HG03280 (cell line): ENCODE data around the gene NELL1.

Source experiments
- ATAC-seq: cut with Tn5 transposase; IDR thresholded peaks from one replicate; pipeline ENCODE4 v1.9.1; 2021; ENCODE audit warnings: mild to moderate bottlenecking, moderate library complexity; ENCODE audit not compliant: unreplicated experiment

The NELL1 gene

DNA sequence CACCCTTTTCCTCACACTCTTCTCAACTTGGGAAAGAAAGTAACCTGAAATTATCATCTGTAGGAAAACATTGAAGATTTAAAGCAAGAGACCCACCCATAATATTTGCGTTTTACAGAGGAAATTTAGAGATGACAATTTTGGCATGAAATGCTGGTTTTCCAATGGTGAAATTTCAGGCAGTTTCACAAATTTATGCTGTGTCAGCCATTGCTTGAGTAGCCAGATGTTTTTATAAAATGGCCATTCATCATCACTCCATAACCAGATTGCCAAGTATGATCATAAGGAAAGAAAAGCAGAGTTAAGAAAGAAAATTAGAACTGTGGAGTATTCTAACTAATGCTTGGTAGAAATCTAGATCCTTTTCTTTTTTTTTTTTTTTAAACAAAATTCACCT lies 732.9 kb downstream of the NELL1 start:
- ATAC-seq = no peak

GRCh38 chr11:21403069-21403468 lies 733.7 kb downstream of the NELL1 start:
- no peak for ATAC-seq

GRCh38 chr11:21405422-21405821 lies 736.0 kb downstream of the NELL1 start:
- no peak for ATAC-seq

DNA sequence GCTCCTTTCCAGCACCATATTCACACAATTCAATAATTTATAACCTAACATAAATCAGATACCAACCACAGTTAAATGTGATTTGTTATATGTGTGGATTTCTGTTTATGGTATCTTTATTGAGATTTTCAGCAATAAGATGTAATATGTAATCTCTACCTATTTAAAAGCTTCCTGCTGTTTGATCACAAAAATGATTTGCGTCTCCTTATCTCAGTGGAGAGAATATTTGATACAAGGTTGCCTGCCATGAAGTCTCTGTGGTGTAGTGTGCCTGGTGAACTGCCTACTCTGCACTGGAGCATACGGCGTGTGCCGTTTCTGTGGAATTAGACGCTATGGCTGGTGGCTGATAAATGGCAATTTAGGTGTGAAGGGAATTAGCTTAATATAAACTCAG lies 741.1 kb downstream of the NELL1 start:
- no peak for ATAC-seq

DNA sequence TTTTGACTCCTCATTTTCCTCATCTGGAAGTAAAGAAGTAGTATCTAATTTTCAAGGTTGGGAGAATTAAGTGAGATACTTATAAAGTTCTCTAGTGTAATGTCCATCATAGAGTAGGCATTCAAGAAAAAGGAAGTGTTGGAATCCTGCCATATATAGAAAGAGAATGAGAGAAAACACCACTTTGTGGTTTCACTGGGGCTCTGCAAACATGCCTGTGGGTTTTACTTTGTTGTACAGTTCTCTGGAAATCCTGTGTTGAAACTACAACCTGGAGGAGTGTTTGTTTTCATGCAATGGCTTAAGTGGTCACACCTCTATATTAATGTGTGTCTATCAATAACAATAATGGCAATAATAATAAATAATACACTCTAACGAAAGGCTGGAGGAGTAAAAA lies 741.7 kb downstream of the NELL1 start:
- no peak for ATAC-seq

GRCh38 chr11:21411597-21411996 lies 742.2 kb downstream of the NELL1 start:
- no peak for ATAC-seq

- no peak for ATAC-seq
These were observed 743.4 kb downstream of the NELL1 start for GRCh38 chr11:21412652-21413383.

DNA sequence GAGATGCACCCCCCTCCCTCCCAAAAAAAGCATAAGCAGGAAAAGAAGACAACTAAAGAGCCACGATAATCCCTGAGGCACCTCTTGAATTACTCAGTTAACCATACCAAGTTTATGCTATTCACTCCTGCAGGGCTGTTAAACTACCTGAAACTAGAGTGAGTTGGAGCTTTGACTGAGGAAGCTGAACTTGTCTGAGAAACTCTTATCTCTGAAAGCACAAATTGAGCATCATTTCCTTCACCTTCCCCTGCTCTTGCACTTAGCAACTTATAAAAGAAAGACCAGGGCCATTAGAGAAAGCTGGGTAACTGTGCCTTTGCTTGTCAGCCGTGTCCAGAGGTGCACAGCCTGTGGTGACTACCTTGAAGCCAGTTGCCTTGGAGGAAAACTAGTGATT lies 745.6 kb downstream of the NELL1 start:
- no peak for ATAC-seq

DNA sequence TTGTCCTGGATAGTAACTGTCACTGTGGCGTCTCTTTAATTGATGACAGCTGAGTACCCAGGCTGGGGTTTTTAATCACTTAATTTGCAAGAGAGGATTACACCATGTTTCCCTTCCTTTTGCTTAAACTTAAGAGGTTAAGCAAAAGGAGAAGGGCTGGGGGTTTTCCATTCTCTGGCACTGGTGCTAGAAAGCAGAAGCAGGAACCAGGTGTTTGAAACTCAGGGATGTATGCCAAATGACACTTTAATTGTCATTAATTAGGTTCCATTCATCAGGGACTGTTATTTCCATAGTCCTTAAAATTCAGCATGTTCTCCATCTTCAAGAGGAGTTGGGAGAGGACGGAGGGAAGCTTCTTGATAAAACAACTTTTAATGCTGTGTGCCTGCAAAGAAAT lies 746.2 kb downstream of the NELL1 start:
- no peak for ATAC-seq

GRCh38 chr11:21421711-21422329 lies 752.4 kb downstream of the NELL1 start:
- no peak for ATAC-seq

DNA sequence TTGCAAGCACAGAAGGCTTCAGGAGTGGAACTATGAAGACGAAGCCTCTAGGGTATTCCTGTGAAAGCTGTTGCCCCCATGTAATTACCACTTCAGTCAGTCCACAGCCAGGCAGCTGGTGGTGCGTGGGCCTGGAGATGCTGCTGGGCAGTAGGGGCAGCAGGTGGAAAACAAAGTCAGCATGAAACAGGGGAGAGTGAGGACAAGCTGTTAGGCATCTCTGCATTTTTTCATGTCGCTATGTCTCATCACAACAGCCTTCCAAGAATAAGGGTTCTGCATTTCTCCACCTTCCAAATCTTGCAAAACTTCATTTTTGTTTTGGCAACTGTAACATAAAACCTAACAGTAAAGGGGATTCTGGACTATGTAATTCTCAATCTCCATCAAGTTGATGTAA lies 757.5 kb downstream of the NELL1 start:
- no peak for ATAC-seq

GRCh38 chr11:21427726-21428125 lies 758.3 kb downstream of the NELL1 start:
- ATAC-seq = no peak

GRCh38 chr11:21428796-21429195 lies 759.4 kb downstream of the NELL1 start:
- no peak for ATAC-seq

DNA sequence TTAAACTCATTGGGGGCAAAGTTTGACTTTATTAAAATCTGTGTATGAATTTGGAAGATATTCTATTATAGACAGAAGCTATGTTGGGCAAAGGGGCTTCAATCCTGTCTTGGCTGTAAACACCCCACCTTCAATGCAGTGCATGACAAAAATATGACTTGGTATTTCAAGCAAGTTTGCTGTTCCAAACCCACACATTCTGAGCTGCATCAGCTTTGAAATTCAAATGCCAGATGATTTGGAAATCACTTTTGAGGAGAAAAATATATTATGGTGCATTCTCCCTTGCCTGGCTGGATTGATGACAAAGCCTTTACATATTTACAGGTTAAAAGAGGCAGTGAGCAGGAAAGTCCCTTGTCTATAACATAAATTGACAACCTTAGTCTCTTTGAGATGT lies 760.0 kb downstream of the NELL1 start:
- ATAC-seq = no peak

DNA sequence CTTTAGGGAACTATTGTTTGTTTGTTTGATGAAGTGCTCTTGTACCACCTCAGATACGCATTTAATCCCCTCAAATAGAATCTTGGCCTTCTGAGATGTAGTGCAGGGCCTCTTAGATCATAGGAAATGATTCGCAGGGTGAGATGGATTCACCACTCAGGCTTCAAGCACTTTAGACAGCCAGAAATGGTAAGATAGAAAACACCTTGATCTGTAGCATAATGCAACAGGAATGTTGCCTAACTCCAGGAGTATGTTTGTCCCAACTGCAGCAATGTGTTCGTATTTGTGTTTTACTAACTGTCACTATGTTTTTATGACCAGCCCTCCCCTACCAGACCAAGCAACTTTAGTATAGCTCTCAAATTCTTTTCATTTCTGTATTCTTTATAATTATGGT lies 761.2 kb downstream of the NELL1 start:
- ATAC-seq = no peak

GRCh38 chr11:21446939-21447590 lies 777.7 kb downstream of the NELL1 start:
- no peak for ATAC-seq

- ATAC-seq = no peak
These were observed 778.5 kb downstream of the NELL1 start for GRCh38 chr11:21447871-21448270.

DNA sequence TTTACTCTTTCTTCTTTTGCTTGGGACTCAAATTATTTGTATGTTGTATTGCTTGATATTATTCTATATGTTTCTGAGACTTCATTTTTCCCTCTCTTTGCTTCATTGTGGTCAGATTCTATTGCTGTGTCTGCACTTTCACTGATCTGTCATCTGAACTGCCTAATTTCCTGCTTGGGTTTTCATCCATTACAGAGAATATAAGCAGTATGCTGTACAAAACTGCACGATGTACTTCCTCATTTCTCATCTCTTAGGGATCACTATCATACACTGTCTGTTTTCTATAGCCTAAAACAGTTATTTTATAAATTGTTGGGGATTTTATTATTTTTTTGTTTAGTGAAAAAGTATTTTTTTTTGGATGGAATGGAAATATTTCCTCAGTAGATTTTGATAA lies 786.8 kb downstream of the NELL1 start:
- no peak for ATAC-seq

GRCh38 chr11:21460082-21460481 lies 790.7 kb downstream of the NELL1 start:
- no peak for ATAC-seq

DNA sequence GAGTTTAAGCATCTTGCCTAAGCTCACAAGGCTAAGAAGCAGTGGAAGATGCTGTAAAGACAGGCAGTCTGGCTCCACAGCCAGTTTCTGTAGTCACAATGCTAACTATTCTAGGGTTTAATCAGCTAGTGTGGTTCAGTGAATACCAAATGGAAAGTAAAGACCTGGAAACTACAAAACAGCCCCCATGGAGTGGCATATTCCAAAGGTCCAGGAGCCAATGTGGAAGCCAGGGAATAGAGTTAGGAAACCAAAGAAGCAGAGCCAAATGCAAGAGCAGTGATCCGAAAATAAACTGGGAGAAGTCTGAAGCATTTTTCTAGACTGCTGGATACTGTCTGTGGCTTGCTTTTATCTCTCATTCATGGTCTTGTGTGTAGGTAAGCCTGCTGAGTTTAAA lies 792.3 kb downstream of the NELL1 start:
- no peak for ATAC-seq

- ATAC-seq = no peak
These were observed 795.3 kb downstream of the NELL1 start for GRCh38 chr11:21464601-21465193.

DNA sequence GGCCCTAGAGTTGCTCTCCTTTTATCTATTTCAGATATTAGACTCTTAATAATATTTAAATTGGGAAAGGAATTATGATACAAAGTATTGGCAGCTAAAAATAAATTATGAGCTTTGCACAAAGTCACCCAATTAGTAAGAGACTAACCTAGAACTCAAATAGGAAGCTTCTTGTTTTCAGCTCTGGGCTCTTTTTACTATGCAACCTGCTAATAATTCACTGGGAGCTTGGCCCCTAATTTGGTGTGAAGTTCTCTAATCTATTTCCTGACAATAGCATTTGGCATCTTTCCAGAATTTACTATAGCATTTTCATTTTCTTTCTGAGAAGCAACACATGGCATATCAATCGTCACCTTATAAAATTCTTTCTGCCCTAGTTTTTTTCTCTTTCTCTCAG lies 795.8 kb downstream of the NELL1 start:
- ATAC-seq = no peak
